GM18507 (cell line): ENCODE data around the gene SIGLEC11.

Experiments
- DNase-seq: peaks from one replicate; pipeline ENCODE4 v3.0.0; 2011; ENCODE audit warnings: low read depth; ENCODE audit not compliant: insufficient read length; ENCODE audit errors: extremely low spot score
- FAIRE-seq: peaks from 2 replicates; lab custom pipeline; 2011; peaks lifted over from hg19 to GRCh38; lab: Jason Lieb, UNC

The SIGLEC11 gene

GRCh38 chr19:49913720-49914119, 47.3 kb downstream of the SIGLEC11 start:
- FAIRE-seq (no peak), DNase-seq (no peak)

GRCh38 chr19:49912965-49913685, 47.8 kb downstream of the SIGLEC11 start:
- FAIRE-seq: no peak
- no peak for DNase-seq

GRCh38 chr19:49911381-49912145, 49.4 kb downstream of the SIGLEC11 start:
- FAIRE-seq (peak; percentile 96), DNase-seq (no peak)

- DNase-seq: no peak
- FAIRE-seq: no peak
Measured at GRCh38 chr19:49910179-49910578, 50.8 kb downstream of the SIGLEC11 start.

- FAIRE-seq: no peak
Measured at GRCh38 chr19:49908480-49909420, 52.2 kb downstream of the SIGLEC11 start.

GRCh38 chr19:49907745-49908446, 53.1 kb downstream of the SIGLEC11 start:
- FAIRE-seq (peak; percentile 51), DNase-seq (no peak)

More at GRCh38 chr19:49908480-49909420, 52.2 kb downstream of the SIGLEC11 start:
- no peak for DNase-seq

- peak; percentile 61 for FAIRE-seq
Measured at GRCh38 chr19:49906879-49907564, 54.0 kb downstream of the SIGLEC11 start.

GRCh38 chr19:49904136-49904535, 56.8 kb downstream of the SIGLEC11 start:
- no peak for FAIRE-seq
- DNase-seq: no peak

More at GRCh38 chr19:49906879-49907564, 54.0 kb downstream of the SIGLEC11 start:
- no peak for DNase-seq
